NCI-H1436 (cell line): Measurements from ENCODE around the gene SMIM14.
"Not testable (repeated sequence)": the region's sequence is repeated elsewhere in the genome, so short reads cannot be mapped to it uniquely, and the experiment has no call there.

Source experiments
- DNase-seq: peaks from one replicate; lab custom pipeline; 2025; lab: John Stamatoyannopoulos, UW

The SMIM14 gene

DNA sequence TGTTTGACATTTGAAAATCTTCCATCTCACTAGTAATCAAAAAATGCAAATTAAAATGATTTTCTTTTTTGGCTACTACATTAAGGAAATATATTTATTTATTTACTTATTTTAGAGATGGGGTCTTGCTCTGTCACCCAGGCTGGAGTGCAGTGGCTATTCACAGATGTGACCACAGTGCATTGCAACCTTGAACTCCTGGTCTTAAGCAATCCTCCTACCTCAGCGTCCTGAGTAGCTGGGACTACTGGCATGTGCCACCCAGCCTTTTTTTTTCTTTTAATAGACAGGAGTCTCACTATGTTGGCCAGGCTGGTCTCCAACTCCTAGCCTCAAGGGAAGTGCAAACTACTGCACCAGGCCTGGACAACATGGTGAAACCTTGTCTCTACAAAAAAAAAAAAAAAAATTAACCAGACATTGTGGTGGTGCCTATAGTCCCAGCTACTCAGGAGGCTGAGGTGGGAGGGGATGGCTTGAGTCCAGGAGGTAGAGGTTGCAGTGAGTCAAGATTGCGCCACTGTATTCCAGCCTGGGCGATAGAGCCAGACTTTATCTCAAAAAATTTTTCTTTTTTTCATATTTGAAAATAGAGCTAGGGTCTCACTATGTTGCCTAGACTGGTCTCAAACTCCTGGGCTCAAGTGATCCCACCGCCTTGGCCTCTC is 4.4 kb upstream of the SMIM14 start:
- no peak for DNase-seq

DNA sequence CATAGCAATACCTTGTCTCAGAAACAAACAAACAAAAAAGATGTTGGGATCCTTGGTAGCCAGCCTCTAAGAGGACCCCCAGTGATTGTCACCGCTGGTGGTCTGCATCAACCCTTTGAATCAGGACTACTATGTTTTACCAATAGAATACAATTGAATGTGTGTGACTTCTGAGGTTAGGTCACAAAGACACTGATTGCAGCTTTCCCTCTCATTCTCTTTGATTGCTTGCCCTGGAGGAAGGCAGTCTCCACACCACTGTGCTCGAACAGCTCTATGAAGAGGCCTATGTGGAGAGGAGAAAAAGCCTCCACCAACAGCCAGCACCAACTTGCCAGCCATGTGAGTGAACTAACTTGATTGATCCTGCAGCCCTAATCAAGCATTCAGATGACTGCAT is 2.8 kb upstream of the SMIM14 start:
- no peak for DNase-seq

DNA sequence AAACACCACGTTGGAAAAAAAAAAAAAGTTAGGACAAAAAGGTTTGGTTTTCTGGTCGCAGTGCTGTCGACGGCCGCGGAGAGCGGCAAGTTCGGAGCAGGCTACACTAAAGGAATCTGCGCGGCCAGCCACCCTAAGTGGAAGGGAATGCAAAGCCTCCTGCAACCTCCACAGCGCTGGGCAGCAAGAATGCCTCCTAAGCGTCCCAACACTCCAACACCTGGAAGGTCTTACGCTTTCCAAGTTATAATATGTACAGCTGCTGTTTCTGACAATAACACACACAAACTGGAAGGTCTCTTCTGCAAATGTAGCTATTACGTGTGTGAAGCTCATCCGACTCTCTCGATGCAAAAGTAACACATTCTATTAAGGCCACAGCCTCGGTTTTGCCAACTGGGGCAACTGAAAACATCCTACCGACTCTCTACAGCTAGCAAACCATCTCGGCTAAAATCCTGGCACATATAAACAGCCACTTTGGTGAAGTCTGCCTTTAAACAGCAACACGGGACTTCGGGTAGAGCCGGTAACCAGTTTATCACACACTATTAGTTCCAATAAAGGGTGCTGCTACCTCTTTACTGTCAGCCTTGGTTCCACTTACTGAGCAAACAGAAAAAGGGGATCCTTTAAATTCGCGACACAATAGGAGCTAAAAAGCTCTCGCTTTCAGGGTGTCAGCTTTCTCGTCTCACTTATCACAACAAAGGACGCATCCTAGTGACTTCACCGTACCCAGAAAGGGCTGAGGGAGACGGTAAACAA is 895 bp downstream of the SMIM14 start:
- peak; percentile 11 for DNase-seq

DNA sequence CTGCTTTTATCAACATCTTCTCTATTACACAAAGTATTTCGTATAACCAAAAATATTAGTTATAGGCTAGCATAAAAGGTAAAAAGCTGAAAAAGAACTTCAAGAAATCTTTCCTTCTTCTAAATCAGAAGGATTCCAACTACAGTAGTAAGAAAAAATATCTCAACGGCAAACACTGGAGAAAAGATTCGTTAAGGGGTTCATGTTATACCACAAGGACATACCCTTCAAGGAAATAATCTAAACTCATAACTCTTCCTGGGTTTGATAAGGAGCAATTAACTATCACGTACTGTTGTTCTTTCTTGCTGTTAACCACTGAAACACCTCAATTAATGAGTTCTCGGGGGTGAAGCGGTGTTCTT is 1.5 kb downstream of the SMIM14 start:
- no peak for DNase-seq

DNA sequence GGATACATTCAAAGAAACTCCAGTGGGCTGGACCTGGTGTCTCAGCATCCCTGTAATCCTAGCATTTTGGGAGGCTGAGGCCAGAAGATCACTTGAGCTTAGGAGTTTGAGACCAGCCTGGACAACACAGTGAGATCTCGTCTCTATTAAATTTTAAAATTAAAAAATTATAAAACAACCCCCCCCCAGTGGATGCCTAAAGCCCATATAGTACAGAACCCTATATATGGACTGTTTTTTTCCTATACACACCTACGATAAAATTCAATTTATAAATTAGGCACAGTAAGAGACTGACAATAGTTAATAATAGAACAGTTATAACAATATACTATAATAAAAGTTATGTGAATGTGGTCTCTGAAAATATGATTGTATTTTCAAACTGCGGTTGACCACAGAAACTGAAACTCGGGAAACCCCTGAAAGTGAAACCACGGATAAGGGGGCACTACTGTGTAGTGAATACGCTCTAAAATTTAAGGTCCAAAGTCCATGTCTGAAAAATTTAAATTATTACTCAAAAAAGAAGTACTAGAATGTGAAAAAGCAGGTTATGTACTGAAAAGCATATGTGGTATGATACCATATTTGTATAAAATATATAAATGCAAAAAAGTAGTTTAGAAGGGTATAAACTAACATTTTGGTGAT is 2.0 kb downstream of the SMIM14 start:
- DNase-seq: no peak

DNA sequence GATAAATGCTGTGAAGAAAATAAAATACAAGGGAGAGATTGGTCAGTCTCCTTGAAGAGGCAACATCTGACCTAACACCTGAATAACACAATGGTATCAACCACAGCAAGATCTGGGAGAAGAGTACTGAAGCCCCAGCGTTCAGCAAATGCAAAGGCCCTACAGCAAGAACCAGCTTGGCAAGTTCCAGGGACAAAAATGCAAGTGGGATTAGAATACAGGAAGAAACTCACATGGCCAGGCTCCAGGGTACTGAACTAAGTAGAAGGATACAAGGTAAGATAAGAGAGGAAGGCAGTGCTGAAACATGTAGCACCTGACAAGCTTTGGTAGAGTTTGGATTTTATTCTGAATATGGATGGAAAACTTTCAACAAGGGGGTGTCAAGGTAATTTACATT is 3.6 kb downstream of the SMIM14 start:
- DNase-seq: no peak

DNA sequence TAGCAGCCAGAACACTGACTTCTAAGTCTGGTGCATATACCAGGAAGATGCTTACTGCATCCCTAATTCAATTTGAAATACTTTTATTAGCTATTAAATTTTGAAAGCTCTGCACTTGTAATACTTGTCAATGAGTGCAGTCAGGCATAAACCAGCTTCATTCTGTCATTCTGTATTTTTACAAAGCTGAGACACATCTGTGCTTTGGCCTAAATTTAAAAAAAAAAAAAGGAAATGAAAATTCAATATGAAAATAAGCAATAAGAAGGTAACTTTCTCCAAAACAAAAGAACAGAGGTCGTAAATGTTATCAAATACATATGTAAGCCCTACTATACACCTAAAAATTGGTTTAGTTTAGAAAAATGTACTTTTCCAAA is 7.0 kb downstream of the SMIM14 start:
- no peak for DNase-seq

DNA sequence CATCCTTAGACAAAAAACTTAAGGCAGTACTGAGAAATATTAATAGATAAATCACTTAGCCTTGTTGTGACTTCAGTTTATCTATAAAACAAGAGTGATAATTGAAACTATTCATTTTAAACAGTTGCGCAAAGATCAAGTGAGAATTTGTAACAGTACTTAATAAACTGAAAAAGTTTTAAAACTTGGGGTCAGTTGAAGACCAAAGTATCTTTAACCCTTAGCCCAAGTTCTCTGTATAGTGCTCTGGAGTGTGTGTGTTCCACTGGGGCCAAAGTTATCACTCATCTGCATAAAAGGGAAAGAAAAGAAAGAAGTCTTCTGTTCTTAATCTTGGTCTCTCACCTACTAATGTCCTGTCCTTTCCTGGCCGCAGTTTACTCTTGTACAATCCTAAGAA is 11.3 kb downstream of the SMIM14 start:
- DNase-seq: no peak

DNA sequence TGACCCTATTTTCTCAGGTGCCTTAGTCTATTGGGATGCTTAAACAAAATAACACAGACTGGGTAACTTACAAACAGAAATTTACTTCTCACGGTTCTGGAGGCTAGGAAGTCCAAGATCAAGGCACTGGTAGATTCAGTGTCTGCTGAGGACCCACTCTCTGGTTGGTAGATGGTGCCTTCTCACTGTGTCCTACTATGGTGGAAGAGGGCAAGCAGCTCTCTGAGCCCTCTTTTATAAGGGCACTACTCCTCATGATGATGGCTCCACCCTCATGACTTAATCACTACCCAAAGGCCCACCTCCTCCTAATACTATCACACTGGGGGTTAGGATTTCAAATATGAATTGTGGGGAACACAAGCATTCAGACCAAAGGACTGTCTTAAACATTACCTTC is 11.8 kb downstream of the SMIM14 start:
- DNase-seq: no peak

DNA sequence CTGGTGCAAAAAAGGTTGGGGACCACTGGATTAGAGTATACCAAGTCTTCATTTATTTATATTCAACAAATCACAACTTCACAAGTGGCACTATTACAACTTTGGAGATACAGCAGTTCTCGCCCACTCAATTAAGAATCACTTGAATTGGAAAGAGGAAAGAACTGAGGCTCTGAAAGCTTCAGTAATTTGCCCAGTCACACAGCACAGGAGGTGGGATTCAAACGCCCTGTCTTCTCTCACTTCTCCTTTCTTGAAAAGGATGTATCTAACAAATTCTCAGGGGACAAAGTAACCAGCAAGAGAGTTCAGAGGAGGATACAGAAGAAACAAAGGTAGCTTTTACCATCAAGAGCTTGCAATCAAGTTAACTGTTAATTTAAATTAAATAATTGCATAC is 12.4 kb downstream of the SMIM14 start:
- DNase-seq: no peak

DNA sequence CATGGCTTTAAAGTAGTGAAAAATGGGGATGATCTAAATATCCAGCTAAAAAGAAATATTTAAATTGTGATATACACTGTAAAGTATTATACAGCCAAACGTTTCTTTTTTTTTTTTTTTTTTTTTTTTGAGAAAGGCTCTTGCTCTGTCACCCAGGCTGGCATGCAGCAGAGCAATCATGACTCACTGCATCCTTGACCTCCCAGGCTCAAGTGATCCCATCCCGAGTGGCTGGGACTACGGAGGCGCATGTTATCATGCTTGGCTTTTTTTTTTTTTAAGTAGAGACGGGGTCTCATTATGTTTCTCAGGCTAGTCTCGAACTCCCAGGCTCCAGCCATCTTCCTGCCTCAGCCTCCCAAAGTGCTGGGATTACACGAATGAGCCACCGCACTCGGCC is 17.1 kb downstream of the SMIM14 start:
- DNase-seq: no peak

DNA sequence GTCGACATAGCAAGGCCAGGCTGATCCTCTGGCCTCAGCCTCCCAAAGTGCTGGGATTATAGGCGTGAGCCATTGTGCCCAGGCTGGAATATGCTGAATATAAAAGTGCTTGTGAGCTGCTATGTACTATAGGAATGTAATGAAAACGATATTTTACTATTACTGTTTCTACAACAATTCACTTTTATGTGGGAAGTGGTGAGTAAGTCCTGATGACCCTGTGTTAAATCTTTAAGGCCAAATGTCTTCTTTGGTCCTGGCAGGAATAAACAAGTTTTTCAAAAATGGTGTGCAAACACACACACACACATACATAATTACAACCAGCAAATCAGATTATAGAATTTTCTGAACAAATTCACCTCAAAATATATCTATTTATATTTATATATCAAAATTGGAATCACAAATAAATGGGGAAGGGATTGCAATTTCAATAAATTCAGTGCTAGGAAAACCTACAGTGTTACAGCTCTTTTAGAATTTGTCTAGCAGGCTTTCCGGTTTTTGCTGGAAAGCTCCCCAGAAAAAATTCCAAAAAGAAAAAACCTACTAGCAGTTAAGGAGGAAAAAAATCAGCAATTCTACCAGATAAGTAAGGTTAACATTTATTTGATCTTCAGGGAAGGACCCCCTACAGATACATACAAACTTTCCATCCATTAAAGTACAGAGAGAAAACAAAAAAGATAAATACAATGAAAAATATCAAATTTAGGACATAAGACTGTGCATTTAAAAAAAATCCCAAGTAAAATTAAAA is 17.9 kb downstream of the SMIM14 start:
- DNase-seq: no peak

DNA sequence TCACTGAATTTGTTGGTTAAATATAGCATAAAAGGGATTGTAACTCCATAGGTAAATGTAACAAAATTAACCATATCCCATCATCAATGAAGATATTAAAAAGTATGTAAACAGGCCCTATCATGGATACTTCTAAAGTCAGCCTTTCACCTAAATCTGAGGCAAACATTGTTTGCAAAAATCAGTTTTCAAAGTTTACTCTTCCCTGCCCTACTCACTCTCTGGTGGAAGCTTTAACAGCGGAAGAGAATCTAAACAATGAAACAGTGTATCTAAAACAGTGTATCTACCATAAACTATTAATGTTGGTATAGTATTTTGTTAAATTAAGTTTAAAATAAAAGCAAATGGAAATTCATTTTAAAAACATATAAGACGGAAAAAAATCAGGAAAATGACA is 21.1 kb downstream of the SMIM14 start:
- DNase-seq: no peak

DNA sequence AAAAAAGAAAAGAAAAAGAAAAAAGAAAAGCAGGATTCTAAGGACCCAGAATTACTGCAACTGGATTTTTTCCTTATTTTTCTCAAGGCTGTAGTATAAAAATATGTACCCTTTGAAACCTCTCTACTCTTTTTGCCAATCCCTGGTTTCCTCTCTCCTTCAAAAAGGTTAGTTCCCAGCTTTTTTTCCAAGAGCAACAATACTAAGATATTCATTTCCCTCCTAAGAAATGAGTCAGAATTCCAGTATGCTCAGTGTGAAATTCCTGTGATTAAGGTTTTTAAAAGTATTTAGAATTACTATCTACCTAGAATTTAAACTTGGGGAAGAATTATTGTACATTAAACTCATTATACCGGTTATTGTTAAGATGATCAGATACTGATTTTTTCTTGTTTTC is 22.0 kb downstream of the SMIM14 start:
- no peak for DNase-seq

DNA sequence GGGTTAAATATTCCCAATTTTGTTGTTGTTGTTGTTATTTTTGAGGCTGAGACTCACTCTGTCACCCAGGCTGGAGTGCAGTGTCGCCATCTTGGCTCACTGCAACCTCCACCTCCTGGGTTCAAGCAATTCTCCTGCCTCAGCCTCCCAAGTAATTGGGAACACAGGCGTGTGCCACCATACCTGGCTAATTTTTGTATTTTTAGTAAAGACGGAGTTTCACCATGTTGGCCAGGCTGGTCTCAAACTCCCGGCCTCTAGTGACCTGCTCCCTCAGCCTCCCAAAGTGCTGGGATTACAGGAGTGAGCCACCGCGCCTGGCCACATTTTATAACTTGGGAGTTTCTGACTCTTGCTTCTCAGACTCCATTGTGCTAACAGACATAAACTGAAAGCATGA is 22.6 kb downstream of the SMIM14 start:
- DNase-seq: not testable (repeated sequence)

DNA sequence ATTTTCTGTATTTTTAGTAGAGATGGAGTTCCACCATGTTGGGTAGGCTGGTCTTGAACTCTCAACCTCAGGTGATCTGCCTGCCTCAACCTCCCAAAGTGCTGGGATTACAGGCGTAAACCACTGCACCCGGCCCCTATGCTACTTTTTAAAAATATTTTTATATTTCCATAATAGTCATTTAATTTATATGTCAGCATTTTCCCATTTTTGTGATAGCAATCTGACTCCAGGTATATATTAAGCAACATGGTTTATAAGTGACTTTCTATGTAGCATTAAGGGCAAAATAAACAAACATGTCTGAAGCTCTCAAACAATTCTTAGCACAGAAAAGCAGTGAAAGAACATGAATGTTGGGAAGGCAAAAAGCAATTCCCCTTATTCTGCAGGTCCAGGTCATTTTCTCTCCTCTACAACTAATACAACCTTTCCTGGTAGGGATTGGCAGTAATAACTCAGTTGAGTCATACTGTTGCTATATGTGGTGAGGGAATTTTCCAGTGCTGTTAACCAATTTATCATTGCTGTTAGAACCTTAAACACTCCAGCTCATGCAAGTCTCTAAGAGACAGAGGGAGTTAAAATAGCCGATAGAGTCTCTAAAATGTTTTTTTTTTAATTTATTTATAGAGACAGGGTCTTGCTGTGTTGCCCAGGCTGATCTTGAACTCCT is 24.0 kb downstream of the SMIM14 start:
- DNase-seq: no peak

DNA sequence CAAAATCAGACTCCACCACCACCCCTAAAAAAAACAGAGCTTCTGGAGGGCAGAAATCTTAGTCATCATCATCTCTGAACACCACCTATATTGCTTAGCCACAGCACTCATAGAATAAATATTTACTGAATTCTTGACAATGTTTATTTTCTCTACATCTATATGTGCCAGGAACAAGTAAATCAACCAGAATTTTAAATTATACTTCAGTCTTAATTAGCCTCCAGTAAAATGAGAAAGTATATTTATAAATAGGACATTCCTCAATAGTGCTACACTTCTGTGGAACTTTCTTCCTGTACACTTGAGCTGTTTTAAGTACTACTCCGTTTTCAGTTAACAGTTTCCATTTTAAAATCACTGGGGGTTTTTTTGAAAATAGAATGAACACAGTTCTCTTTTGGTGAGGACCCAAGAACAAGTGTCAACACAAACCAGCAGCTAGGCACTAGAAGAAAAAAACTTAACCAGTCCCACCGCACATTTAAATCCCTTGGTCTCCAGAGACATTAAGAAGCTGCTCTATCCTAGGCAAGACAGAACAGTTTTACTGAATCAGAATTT is 25.5 kb downstream of the SMIM14 start:
- DNase-seq: no peak

DNA sequence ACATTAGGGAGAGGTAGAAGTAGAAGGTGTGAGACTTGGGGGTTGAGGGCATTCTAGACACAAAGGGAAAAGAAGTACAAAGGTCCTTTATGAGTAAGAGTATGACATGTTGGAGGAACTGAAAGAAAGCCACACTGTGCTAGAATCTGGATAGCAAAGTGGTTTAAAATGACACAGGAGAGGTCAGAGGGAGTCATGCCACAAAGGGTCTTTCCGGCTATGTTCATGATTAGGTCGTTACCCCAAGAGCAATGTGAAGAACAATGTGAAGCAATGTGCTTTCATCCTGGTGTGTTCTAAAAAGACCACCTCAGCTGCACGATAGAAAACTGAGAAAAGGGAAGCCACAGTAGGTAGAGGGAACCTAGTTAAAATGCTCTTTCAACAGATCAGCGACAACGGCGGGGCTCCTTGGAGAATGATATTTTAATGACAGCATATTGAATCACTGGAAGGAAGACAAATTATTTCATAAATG is 29.2 kb downstream of the SMIM14 start:
- DNase-seq: no peak

DNA sequence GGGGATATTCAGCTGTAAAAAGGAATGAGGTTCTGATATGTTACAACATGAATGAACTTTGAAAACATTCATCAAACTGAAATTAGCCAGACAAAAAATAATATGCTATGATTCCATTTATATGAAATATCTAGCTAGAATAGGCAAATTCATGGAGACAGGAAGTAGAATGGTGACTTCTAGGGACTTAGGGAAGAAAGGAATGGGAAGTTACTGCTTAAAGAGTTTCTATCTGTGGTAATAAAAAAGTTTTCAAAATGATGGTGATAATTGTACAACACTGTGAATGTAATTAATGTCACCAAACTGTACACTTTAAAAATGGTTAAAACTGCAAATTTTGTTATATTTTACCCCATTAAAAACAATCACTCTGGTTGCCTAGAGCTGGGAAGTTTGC is 30.2 kb downstream of the SMIM14 start:
- DNase-seq: no peak

DNA sequence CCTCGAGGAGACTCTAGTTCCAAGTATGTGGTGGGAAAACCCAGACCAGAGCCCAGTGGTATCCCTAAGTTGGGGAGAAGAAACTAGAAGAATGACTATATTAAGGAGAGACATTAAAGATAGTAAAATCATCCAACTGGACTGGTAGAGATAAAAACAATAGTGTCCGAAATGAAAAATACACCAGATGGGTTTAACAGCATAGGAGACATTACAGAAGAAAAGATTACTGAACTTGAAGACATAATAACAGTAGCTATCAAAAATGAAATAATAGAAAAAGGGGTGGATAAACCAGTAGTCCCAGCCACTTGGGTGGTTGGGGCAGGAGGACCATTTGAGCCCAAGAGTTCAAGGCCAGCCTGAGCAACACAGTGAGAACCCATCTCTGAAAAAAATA is 31.9 kb downstream of the SMIM14 start:
- DNase-seq: no peak

DNA sequence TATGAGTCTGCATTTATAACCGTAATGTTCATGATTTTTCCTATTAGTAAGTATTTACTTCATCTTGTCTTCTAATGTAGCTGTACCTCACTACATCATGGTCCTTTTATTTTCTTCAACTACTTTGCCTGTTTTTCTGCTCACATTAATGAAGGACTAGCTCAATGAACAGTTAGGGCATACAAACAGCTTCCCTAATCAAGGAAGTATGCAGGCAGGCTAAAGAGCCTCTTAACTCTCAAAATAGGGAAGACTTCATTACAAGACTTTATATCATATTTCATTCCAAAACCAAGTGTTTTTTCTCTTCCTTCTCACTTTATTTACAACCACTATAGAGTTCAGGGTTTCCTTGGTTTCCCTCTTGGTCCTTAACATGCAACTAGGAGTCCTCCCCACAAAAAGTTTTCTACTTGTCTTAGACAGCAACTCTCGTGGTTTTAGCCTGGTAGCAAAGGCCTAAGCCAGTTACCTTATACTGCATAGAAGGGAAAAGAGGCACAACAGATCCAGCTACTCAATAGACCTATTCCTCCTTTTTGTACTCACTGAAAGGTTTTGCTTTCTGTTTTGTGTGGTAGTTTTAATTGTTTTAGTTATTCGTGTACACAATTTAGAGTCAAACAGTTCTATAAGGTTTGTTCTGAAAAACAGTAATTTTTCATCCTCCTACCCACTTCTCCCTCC is 40.8 kb downstream of the SMIM14 start:
- DNase-seq: no peak
